ENCODE measurements around the gene TECTB.

DNA sequence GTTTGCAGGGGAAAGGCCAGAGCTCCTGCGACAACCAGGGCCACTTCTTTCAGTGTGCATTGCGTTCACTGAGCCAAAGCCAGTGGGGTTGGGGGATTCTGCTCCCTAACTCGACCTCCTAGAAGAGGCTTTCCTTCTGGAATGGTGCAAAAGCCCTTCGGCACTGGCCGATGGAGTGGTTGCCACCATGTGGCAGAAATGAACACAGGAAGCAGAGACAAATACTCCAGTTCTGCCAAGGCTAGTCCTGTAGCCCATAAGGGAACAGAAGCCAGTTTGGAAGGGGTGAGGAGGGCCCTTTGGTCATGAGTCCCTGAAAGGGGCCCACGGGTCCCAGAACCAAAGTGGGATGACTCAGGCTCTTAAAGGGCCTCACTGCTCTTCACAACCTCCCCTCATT is 61.1 kb downstream of the TECTB start:
- TF ChIP-seq EZH2 (IDR thresholded peaks at IDR 0.05; ENCODE audit: borderline replicate concordance, low read depth, low read length, poor library complexity, severe bottlenecking) (no peak), CTCF (conservative IDR thresholded peaks at IDR 0.05; ENCODE audit: low read depth, low read length) (no peak)
